Testis (tissue), 2 donors: ENCODE results near the gene ZNF324B.
"Not testable (repeated sequence)": the region's sequence is repeated elsewhere in the genome, so short reads cannot be mapped to it uniquely, and the experiment has no call there.

Experiments used
- CTCF ChIP-seq, 3 experiments: fragments of 450-650 bp in 2 of 3; fragments of 200-600 bp in 1 of 3; sonication (generic) in 1 of 3; IDR thresholded peaks; one replicate each; pipeline ENCODE4 v1.5.1; 2016 to 2019; ENCODE audit warnings: antibody characterized with exemption in 3 of 3, mild to moderate bottlenecking in 2 of 3, moderate library complexity in 1 of 3
- POLR2A ChIP-seq: fragments of 450-650 bp; IDR thresholded peaks from one replicate; pipeline ENCODE4 v1.6.1; 2017; ENCODE audit warnings: antibody characterized with exemption, mild to moderate bottlenecking, moderate library complexity

- not testable (repeated sequence) for TF ChIP-seq CTCF (IDR thresholded peaks at IDR 0.05); POLR2A
Observed at GRCh38 chr19:58442986-58443385, 8.4 kb upstream of the ZNF324B start.
